ENCODE data around the gene SLIT2.

SLIT2 gene

GRCh38 chr4:20254511-20255250, 3.0 kb downstream of the SLIT2 start:
- ChIA-PET POLR2A (no interaction called here), CTCF (interaction anchor here (1.3 kb wide), 1 partner anchor 10 kb away, joined by 3 read pairs; no protein-coding TSS in a partner anchor)
- DNase-seq (ENCODE audit: extremely low spot score) = no peak
- no peak for TF ChIP-seq CTCF (IDR thresholded peaks at IDR 0.05; ENCODE audit: control extremely low read depth, extremely low read depth, low read depth, missing control alignments)

- DNase-seq (ENCODE audit: extremely low spot score) = no peak
- ChIA-PET CTCF (no interaction called here), POLR2A (no interaction called here)
- no peak for TF ChIP-seq CTCF (IDR thresholded peaks at IDR 0.05; ENCODE audit: control extremely low read depth, extremely low read depth, low read depth, missing control alignments)
These were observed 3.5 kb downstream of the SLIT2 start for GRCh38 chr4:20255251-20255586.

GRCh38 chr4:20255823-20256222, 4.1 kb downstream of the SLIT2 start:
- no peak for DNase-seq (ENCODE audit: extremely low spot score)
- POLR2A ChIA-PET = no interaction called here
- CTCF ChIA-PET = no interaction called here
- no peak for TF ChIP-seq CTCF (IDR thresholded peaks at IDR 0.05; ENCODE audit: control extremely low read depth, extremely low read depth, low read depth, missing control alignments)

GRCh38 chr4:20256381-20256881, 4.7 kb downstream of the SLIT2 start:
- POLR2A ChIA-PET = no interaction called here
- CTCF ChIA-PET = no interaction called here
- TF ChIP-seq CTCF (IDR thresholded peaks at IDR 0.05; ENCODE audit: control extremely low read depth, extremely low read depth, low read depth, missing control alignments) = no peak
- DNase-seq (ENCODE audit: extremely low spot score) = no peak

- POLR2A ChIA-PET = no interaction called here
- DNase-seq (ENCODE audit: extremely low spot score) = no peak
- no peak for TF ChIP-seq CTCF (IDR thresholded peaks at IDR 0.05; ENCODE audit: control extremely low read depth, extremely low read depth, low read depth, missing control alignments)
- CTCF ChIA-PET = interaction anchor here (1.1 kb wide), 1 partner anchor 11 kb away, joined by 6 read pairs; no protein-coding TSS in a partner anchor
These were observed 8.0 kb downstream of the SLIT2 start for GRCh38 chr4:20259707-20260106.

GRCh38 chr4:20260821-20261220, 9.1 kb downstream of the SLIT2 start:
- ChIA-PET POLR2A (no interaction called here), CTCF (interaction anchor here (1.1 kb wide), 2 partner anchors 11 to 13 kb away, joined by 3 to 7 read pairs; no protein-coding TSS in a partner anchor)
- no peak for DNase-seq (ENCODE audit: extremely low spot score)
- TF ChIP-seq CTCF (IDR thresholded peaks at IDR 0.05; ENCODE audit: control extremely low read depth, extremely low read depth, low read depth, missing control alignments) = no peak

All from GM10248 (cell line).